Lung (tissue), 12 donors: ENCODE measurements around the gene LRP5. TPM values are rescaled to one million over a fixed set of nuclear protein-coding genes. Genes with fewer than 3 reads are reported as not detected.
A peak's percentile ranks its signal among the peaks of the same experiment; 100 is the strongest.

Experiments
- ATAC-seq: fragments of 200-7000 bp; cut with Tn5 transposase; one replicate; pipeline ENCODE4 v1.9.1; 2020; ENCODE audit warnings: moderate number of reproducible peaks; ENCODE audit not compliant: insufficient read depth, low FRiP score
- DNase-seq, 3 donors: peaks; one replicate each; pipeline ENCODE4 v3.0.0-alpha.2; 2013 to 2017
- H3K27ac ChIP-seq, 2 donors: one replicate each; pipeline ENCODE4 v1.5.1; 2013; ENCODE audit warnings: mild to moderate bottlenecking in 2 of 2, moderate library complexity in 2 of 2, control low read depth in 1 of 2, inconsistent platforms in 1 of 2, low read depth in 1 of 2, low read length in 1 of 2
- H3K27me3 ChIP-seq, 3 donors: one replicate each; pipeline ENCODE4 v1.5.1; 2013; ENCODE audit warnings: low read length in 2 of 3; ENCODE audit not compliant: control insufficient read depth in 3 of 3, insufficient read depth in 3 of 3
- H3K36me3 ChIP-seq, 4 donors: one replicate each; pipeline ENCODE4 v1.5.1; 2013; ENCODE audit warnings: low read length in 4 of 4, mild to moderate bottlenecking in 1 of 4, moderate library complexity in 1 of 4; ENCODE audit not compliant: control insufficient read depth in 4 of 4, insufficient read depth in 4 of 4
- H3K4me1 ChIP-seq, 5 donors: one replicate each; pipeline ENCODE4 v1.5.1; 2013; ENCODE audit warnings: low read length in 5 of 5, mild to moderate bottlenecking in 2 of 5, moderate library complexity in 1 of 5; ENCODE audit not compliant: control insufficient read depth in 5 of 5, insufficient read depth in 5 of 5
- H3K4me3 ChIP-seq: one replicate; pipeline ENCODE4 v1.5.1; 2013; ENCODE audit warnings: mild to moderate bottlenecking, control low read depth, moderate library complexity
- H3K9ac ChIP-seq, 2 donors: one replicate each; pipeline ENCODE4 v1.5.1; 2013; ENCODE audit warnings: low read length in 2 of 2, control low read depth in 1 of 2; ENCODE audit not compliant: insufficient read depth in 1 of 2
- H3K9me3 ChIP-seq, 4 donors: one replicate each; pipeline ENCODE4 v1.5.1; 2013; ENCODE audit warnings: low read length in 3 of 4, mild to moderate bottlenecking in 1 of 4, moderate library complexity in 1 of 4; ENCODE audit not compliant: control insufficient read depth in 4 of 4, insufficient read depth in 3 of 4
- WGBS, 2 donors: extraction: QIAGEN DNeasy Blood & Tissue Kit; methylation state at CpG; one replicate each; pipeline ENCODE4 v1.1.7; 2013; 5-methylcytosine and 5-hydroxymethylcytosine counted together
- polyA plus RNA-seq, 2 donors: library from polyadenylated mRNA; stranded (reverse); fragments of 200-250 nt; gene quantifications; one replicate each; pipeline ENCODE4 v1.2.1, GENCODE V29; 2013
- total RNA-seq, 2 donors: library from RNA; depleted of rRNA in 1 of 2; stranded (reverse); fragments of >200 nt in 1 of 2; gene quantifications; one replicate each; pipeline ENCODE4 v1.2.1, GENCODE V29; 2014 to 2021
- TF ChIP-seq, protein P1 (sequence below): IDR thresholded peaks from 2 replicates; pipeline ENCODE4 v1.5.1; 2012; ENCODE audit warnings: mild to moderate bottlenecking; ENCODE audit errors: control extremely low read depth, extremely low read depth
- donor health status: control.
- donor health status: control.
- donor health status: Bipolar disorder and iron deficiency.
- donor health status: healthy.
- donor health status: DM: yes; HTN: yes; CAD: no.

LRP5 gene
- total and polyA plus RNA-seq, 4 donors: 33.7 to 76.4 (median 63.2) TPM

DNA sequence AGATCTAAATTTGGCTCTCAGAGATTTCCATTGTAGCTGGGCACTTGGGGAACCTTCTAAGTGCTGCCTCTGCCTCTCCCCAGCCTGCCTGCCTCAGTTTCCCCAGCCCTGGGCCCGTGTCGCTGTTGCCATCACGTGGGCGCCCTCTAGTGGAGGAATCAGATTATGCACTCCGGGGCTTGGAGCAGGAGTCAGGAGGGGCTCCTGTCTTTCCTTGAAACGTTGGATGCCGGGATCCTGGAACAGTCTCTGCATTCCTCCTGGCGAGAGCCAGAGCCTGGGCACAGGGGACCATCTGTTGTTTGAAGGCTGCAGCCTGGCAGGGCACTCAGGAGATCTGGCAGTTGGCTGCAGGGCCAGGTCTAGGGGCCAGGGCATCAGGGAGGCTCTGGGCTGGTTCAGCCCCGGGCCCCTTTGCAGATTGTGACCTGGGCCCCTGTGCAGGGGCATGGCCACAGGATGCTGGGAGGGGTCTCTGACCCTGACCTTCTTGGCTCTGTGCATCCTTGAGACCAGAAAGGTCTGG, 71.6 kb downstream of the LRP5 start:
- no peaks in the 10 kb centered on the region for H3K9me3 ChIP-seq
- ATAC-seq (no peak), DNase-seq (peak; percentile 49 to 62 (median 49))
- H3K4me3 ChIP-seq: no peak overlapping the region
- TF ChIP-seq, protein P1, sequence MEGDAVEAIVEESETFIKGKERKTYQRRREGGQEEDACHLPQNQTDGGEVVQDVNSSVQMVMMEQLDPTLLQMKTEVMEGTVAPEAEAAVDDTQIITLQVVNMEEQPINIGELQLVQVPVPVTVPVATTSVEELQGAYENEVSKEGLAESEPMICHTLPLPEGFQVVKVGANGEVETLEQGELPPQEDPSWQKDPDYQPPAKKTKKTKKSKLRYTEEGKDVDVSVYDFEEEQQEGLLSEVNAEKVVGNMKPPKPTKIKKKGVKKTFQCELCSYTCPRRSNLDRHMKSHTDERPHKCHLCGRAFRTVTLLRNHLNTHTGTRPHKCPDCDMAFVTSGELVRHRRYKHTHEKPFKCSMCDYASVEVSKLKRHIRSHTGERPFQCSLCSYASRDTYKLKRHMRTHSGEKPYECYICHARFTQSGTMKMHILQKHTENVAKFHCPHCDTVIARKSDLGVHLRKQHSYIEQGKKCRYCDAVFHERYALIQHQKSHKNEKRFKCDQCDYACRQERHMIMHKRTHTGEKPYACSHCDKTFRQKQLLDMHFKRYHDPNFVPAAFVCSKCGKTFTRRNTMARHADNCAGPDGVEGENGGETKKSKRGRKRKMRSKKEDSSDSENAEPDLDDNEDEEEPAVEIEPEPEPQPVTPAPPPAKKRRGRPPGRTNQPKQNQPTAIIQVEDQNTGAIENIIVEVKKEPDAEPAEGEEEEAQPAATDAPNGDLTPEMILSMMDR: peak; percentile 80
- peaks cover 0 to 23% (median 13%) of the 10 kb centered on the region in 4 donors for H3K36me3 ChIP-seq
- H3K9ac ChIP-seq: no peak overlapping the region
- H3K4me1 ChIP-seq: peaks cover 0 to 29% (median 22%) of the 10 kb centered on the region in 5 donors
- 16 to 24% methylated on average over 9 of the region's 9 CpGs for WGBS, 2 donors
- H3K27ac ChIP-seq: no peak overlapping the region
- H3K27me3 ChIP-seq: no peaks in the 10 kb centered on the region

DNA sequence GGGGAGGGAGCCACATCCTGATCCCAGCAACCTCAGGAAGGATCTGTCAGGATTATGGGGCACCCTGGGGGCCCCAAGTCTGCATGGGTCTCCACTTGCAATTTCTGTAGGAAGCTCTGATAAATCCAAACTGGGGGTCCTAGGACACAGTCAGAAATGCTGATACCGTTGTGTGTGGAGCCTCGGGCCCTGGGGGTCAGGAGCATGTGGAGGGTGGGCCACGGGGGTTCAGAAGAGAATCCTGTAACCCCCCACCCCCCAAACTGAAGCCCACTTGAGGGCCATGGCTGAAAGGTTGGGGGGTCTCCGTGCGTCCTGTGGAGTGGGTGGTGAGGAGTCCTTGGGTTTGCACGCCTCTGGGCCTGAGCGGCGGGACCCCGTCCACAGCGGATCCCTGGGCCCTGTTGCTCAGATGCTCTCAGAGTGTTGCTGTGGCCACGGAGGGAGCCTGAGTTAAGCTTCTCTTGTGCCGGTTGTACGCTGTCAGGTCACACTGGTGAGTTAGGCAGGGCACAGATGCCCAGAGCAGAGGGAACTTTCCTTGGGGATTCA, 72.2 kb downstream of the LRP5 start:
- H3K9me3 ChIP-seq: no peaks in the 10 kb centered on the region
- peaks cover 0 to 25% (median 19%) of the 10 kb centered on the region in 5 donors for H3K4me1 ChIP-seq
- DNase-seq: no peak
- no peak overlapping the region for H3K27ac ChIP-seq
- TF ChIP-seq, protein P1: no peak
- no peak overlapping the region for H3K4me3 ChIP-seq
- H3K9ac ChIP-seq: no peak overlapping the region
- H3K27me3 ChIP-seq: no peaks in the 10 kb centered on the region
- ATAC-seq: no peak
- H3K36me3 ChIP-seq: peaks cover 0 to 29% (median 18%) of the 10 kb centered on the region in 4 donors
- WGBS, 2 donors: 94 to 98% methylated on average over 13 of the region's 13 CpGs

DNA sequence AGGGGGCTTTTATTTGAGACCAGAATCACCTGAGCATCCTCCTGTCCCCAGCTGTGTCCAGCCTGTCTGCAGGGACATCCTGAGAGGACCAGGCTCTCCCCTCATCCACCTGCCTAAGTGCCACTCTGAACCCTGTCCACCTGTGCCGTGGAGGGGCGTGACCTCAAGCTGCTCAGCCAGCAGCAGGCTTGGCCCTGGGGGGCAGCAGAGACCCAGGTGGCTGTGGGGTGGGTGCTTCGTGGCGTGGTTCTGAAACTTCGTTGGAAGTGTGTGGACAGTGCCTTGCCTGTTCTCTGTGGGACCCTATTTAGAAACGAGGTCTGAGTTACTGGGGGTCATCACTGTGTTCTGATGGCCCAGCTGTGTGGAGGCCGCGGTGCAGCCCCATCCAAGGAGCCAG, 72.7 kb downstream of the LRP5 start:
- no peak overlapping the region for H3K4me3 ChIP-seq
- TF ChIP-seq, protein P1: no peak
- H3K4me1 ChIP-seq: peaks cover 0 to 20% (median 17%) of the 10 kb centered on the region in 5 donors
- no peak overlapping the region for H3K27ac ChIP-seq
- ATAC-seq (no peak), DNase-seq (no peak)
- H3K27me3 ChIP-seq: no peaks in the 10 kb centered on the region
- no peak overlapping the region for H3K9ac ChIP-seq
- WGBS, 2 donors: 93% methylated on average over 8 of the region's 8 CpGs
- H3K9me3 ChIP-seq: no peaks in the 10 kb centered on the region
- peaks cover 0 to 30% (median 21%) of the 10 kb centered on the region in 4 donors for H3K36me3 ChIP-seq
